ENCODE measurements around the gene CHAF1A. TPM values are rescaled to one million over a fixed set of nuclear protein-coding genes. Genes with fewer than 3 reads are reported as not detected.

Gene CHAF1A
- polyA plus RNA-seq, 1 donor from 2014 or later = 9.4 TPM

- Histone ChIP-seq H3K27ac (ENCODE audit: low read length) (no peak overlapping the region), H3K9ac (ENCODE audit: low read length) (no peak overlapping the region)
Observed at GRCh38 chr19:4429771-4430171, 27.3 kb downstream of the CHAF1A start.

DNA sequence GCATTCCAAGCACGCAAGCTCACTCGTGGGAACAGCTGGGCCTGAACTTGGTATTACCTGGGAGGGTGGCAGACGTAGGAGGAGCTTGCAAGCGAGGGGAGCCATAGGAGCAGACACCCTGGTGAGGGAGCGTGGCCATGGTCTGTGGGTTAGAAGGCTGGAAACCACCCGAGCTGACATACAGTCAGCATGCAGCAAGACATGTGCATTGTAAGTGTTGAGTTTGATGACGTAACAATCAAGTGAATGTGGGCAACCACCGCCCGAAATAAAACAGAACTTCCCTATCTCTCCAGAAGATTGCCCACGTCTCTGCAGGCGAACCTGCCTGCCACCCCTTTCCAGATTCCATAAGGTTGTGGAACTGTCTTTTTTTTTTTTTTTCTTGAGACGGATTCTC, 28.3 kb downstream of the CHAF1A start:
- H3K36me3 ChIP-seq (ENCODE audit: insufficient read depth, low read length) = no peaks in the 10 kb centered on the region
- no peaks in the 10 kb centered on the region for H3K79me2 ChIP-seq (replicated peaks; ENCODE audit: insufficient read depth, low read length)
- H3K9me2 ChIP-seq (ENCODE audit: insufficient read depth, low read length) = no peaks in the 10 kb centered on the region
- H3K4me2 ChIP-seq (ENCODE audit: low read length) = no peak overlapping the region
- no peak overlapping the region for H3K4me3 ChIP-seq (ENCODE audit: low read length)
- H3K9me3 ChIP-seq (ENCODE audit: low read length) = no peaks in the 10 kb centered on the region
- no peak overlapping the region for H3K9ac ChIP-seq (ENCODE audit: low read length)
- no peaks in the 10 kb centered on the region for H3K27me3 ChIP-seq (ENCODE audit: insufficient read depth, low read depth, low read length)
- no peak overlapping the region for H2AFZ ChIP-seq (ENCODE audit: low read depth, low read length)
- no peaks in the 10 kb centered on the region for H4K20me1 ChIP-seq (ENCODE audit: insufficient read depth)
- H3K27ac ChIP-seq (ENCODE audit: low read length) = no peak overlapping the region
- H3F3A ChIP-seq (ENCODE audit: insufficient read depth, low read length, poor library complexity, severe bottlenecking) = no peaks in the 10 kb centered on the region
- TF ChIP-seq POLR2AphosphoS5 (IDR thresholded peaks at IDR 0.05) (no peak), TAF1 (IDR thresholded peaks at IDR 0.05; ENCODE audit: low read depth) (no peak), EZH2 (IDR thresholded peaks at IDR 0.05; ENCODE audit: borderline replicate concordance, insufficient read depth, low read length, poor library complexity, severe bottlenecking) (no peak), EP300 (conservative IDR thresholded peaks at IDR 0.05; ENCODE audit: poor library complexity, severe bottlenecking) (no peak), SMC3 (conservative IDR thresholded peaks at IDR 0.05; ENCODE audit: poor library complexity) (no peak), MXI1 (conservative IDR thresholded peaks at IDR 0.05; ENCODE audit: poor library complexity, severe bottlenecking) (no peak), REST (IDR thresholded peaks at IDR 0.05; ENCODE audit: borderline replicate concordance) (no peak)
- TF ChIP-seq, protein P1, sequence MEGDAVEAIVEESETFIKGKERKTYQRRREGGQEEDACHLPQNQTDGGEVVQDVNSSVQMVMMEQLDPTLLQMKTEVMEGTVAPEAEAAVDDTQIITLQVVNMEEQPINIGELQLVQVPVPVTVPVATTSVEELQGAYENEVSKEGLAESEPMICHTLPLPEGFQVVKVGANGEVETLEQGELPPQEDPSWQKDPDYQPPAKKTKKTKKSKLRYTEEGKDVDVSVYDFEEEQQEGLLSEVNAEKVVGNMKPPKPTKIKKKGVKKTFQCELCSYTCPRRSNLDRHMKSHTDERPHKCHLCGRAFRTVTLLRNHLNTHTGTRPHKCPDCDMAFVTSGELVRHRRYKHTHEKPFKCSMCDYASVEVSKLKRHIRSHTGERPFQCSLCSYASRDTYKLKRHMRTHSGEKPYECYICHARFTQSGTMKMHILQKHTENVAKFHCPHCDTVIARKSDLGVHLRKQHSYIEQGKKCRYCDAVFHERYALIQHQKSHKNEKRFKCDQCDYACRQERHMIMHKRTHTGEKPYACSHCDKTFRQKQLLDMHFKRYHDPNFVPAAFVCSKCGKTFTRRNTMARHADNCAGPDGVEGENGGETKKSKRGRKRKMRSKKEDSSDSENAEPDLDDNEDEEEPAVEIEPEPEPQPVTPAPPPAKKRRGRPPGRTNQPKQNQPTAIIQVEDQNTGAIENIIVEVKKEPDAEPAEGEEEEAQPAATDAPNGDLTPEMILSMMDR (IDR thresholded peaks at IDR 0.05; ENCODE audit: poor library complexity, severe bottlenecking) = no peak

More at GRCh38 chr19:4429771-4430171, 27.3 kb downstream of the CHAF1A start:
- Histone ChIP-seq H3K27me3 (ENCODE audit: insufficient read depth, low read depth, low read length) (no peaks in the 10 kb centered on the region), H3K9me3 (ENCODE audit: low read length) (no peaks in the 10 kb centered on the region), H3K79me2 (replicated peaks; ENCODE audit: insufficient read depth, low read length) (no peaks in the 10 kb centered on the region), H3K4me2 (ENCODE audit: low read length) (no peak overlapping the region), H3K9me2 (ENCODE audit: insufficient read depth, low read length) (no peaks in the 10 kb centered on the region), H2AFZ (ENCODE audit: low read depth, low read length) (no peak overlapping the region), H3K36me3 (ENCODE audit: insufficient read depth, low read length) (no peaks in the 10 kb centered on the region), H3K4me3 (ENCODE audit: low read length) (no peak overlapping the region), H3F3A (ENCODE audit: insufficient read depth, low read length, poor library complexity, severe bottlenecking) (no peaks in the 10 kb centered on the region), H4K20me1 (ENCODE audit: insufficient read depth) (no peaks in the 10 kb centered on the region)
- TF ChIP-seq EP300 (conservative IDR thresholded peaks at IDR 0.05; ENCODE audit: poor library complexity, severe bottlenecking) (no peak), SMC3 (conservative IDR thresholded peaks at IDR 0.05; ENCODE audit: poor library complexity) (no peak), EZH2 (IDR thresholded peaks at IDR 0.05; ENCODE audit: borderline replicate concordance, insufficient read depth, low read length, poor library complexity, severe bottlenecking) (no peak), MXI1 (conservative IDR thresholded peaks at IDR 0.05; ENCODE audit: poor library complexity, severe bottlenecking) (no peak), POLR2AphosphoS5 (IDR thresholded peaks at IDR 0.05) (no peak), RAD21 (conservative IDR thresholded peaks at IDR 0.05) (no peak), REST (IDR thresholded peaks at IDR 0.05; ENCODE audit: borderline replicate concordance) (no peak), TAF1 (IDR thresholded peaks at IDR 0.05; ENCODE audit: low read depth) (no peak)
- TF ChIP-seq, protein P1 (IDR thresholded peaks at IDR 0.05; ENCODE audit: poor library complexity, severe bottlenecking) = no peak
